Measurements from ENCODE around the gene FBRSL1. TPM values are rescaled to one million over a fixed set of nuclear protein-coding genes. Genes with fewer than 3 reads are reported as not detected.
A peak's percentile ranks its signal among the peaks of the same experiment; 100 is the strongest.

Gene FBRSL1
- total and polyA plus RNA-seq, 3 donors from 2014 or later, result 51.1 to 98.9 (median 88.3) TPM

- peak; percentile 45 for DNase-seq
- 80 to 81% methylated on average over 17 to 28 of the region's 28 CpGs for WGBS, 2 donors
- no peak overlapping the region for H3K27ac ChIP-seq
Measured at GRCh38 chr12:132525833-132526455, 36.0 kb downstream of the FBRSL1 start.

GRCh38 chr12:132527186-132527882 lies 37.4 kb downstream of the FBRSL1 start:
- TF ChIP-seq CTCF (IDR thresholded peaks at IDR 0.05) (no peak), POLR2A (IDR thresholded peaks at IDR 0.05) (no peak)
- Histone ChIP-seq H3K9me3 (no peaks in the 10 kb centered on the region), H3K27ac (no peak overlapping the region), H3K4me3 (no peak overlapping the region), H3K27me3 (no peaks in the 10 kb centered on the region), H3K36me3 (ENCODE audit: low read depth, missing control alignments) (no peaks in the 10 kb centered on the region), H3K4me1 (peaks cover 28% of the 10 kb centered on the region)
- intact Hi-C loops (cut with DNase I; ENCODE audit: low total_unique reads), result loop anchor here (10.0 kb wide), 1 partner anchor 113 kb away; no protein-coding TSS in a partner anchor
- WGBS, 2 donors, result 88% methylated on average over 6 to 25 of the region's 25 CpGs
- no peak for DNase-seq

More at GRCh38 chr12:132525833-132526455, 36.0 kb downstream of the FBRSL1 start:
- no peak for TF ChIP-seq CTCF (IDR thresholded peaks at IDR 0.05)
- no peak for TF ChIP-seq POLR2A (IDR thresholded peaks at IDR 0.05)
- H3K4me1 ChIP-seq, result peaks cover 32% of the 10 kb centered on the region
- no peak overlapping the region for H3K4me3 ChIP-seq
- no peaks in the 10 kb centered on the region for H3K27me3 ChIP-seq
- H3K36me3 ChIP-seq (ENCODE audit: low read depth, missing control alignments), result no peaks in the 10 kb centered on the region
- intact Hi-C loops (cut with DNase I; ENCODE audit: low total_unique reads), result loop anchor here (10.0 kb wide), 1 partner anchor 111 kb away; no protein-coding TSS in a partner anchor
- no peaks in the 10 kb centered on the region for H3K9me3 ChIP-seq

DNA sequence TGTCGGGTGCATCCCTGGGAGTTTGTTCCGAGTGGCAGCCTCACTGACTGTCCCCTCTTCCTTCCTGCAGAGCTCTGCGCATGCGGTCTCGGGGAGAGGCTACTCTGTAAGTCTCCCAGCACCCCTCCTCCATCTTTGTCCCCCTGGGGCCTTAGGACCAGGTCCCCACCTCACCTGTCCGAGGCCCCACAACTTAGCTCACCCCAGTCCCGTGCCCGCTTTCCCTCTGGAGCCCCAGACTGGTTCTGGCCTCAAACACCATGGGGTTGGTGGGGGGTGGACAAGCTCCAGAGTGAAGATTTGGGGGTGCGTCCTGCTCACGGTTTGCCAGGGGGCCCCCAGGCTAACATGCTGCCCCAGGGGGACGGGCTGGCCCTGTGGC lies 37.9 kb downstream of the FBRSL1 start:
- H3K9me3 ChIP-seq, result no peaks in the 10 kb centered on the region
- TF ChIP-seq POLR2A (IDR thresholded peaks at IDR 0.05), result no peak
- no peak for TF ChIP-seq CTCF (IDR thresholded peaks at IDR 0.05)
- no peaks in the 10 kb centered on the region for H3K36me3 ChIP-seq (ENCODE audit: low read depth, missing control alignments)
- no peak overlapping the region for H3K27ac ChIP-seq
- DNase-seq, result no peak
- H3K27me3 ChIP-seq, result no peaks in the 10 kb centered on the region
- intact Hi-C loops (cut with DNase I; ENCODE audit: low total_unique reads), result loop anchor here (10.0 kb wide), 1 partner anchor 113 kb away; no protein-coding TSS in a partner anchor
- H3K4me1 ChIP-seq, result peaks cover 25% of the 10 kb centered on the region
- 89 to 91% methylated on average over 10 to 11 of the region's 11 CpGs for WGBS, 2 donors
- H3K4me3 ChIP-seq, result no peak overlapping the region

DNA sequence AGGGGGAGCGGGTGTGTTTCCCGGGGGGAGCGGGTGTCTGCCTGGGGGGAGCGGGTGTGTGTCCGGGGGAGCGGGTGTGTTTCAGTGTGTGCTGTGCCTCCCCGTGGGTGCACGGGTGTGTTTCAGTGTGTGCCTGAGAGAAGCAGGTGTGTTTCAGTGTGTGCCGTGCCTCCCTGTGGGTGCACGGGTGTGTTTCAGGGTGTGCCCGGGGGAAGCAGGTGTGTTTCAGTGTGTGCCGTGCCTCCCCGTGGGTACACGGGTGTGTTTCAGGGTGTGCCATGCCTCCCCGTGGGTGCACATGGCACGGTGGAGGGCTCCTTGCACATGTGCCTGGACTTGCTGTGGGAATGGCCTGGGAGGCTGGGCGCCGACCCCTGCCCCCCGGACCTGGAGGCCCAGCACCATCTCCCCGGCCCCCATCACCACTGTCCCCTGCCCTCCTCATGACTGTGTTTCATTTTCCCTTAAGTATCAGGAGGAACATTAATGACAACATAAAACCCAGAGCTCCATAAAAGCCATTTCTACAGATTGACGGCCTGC lies 38.7 kb downstream of the FBRSL1 start:
- DNase-seq, result no peak
- no peak overlapping the region for H3K4me3 ChIP-seq
- WGBS, 2 donors, result 88 to 91% methylated on average over 7 to 21 of the region's 21 CpGs
- H3K4me1 ChIP-seq, result peaks cover 20% of the 10 kb centered on the region
- no peaks in the 10 kb centered on the region for H3K27me3 ChIP-seq
- intact Hi-C loops (cut with DNase I; ENCODE audit: low total_unique reads), result loop anchor here (10.0 kb wide), 1 partner anchor 114 kb away; no protein-coding TSS in a partner anchor
- H3K36me3 ChIP-seq (ENCODE audit: low read depth, missing control alignments), result no peaks in the 10 kb centered on the region
- H3K9me3 ChIP-seq, result no peaks in the 10 kb centered on the region
- TF ChIP-seq POLR2A (IDR thresholded peaks at IDR 0.05) (no peak), CTCF (IDR thresholded peaks at IDR 0.05) (no peak)
- H3K27ac ChIP-seq, result no peak overlapping the region
